HG03108 (cell line): ENCODE results near the gene ERFE.
"Not testable (repeated sequence)": the region's sequence is repeated elsewhere in the genome, so short reads cannot be mapped to it uniquely, and the experiment has no call there.

Experiments used
- ATAC-seq: cut with Tn5 transposase; IDR thresholded peaks from one replicate; pipeline ENCODE4 v1.9.1; 2021; ENCODE audit warnings: moderate library complexity; ENCODE audit not compliant: unreplicated experiment

ERFE gene

DNA sequence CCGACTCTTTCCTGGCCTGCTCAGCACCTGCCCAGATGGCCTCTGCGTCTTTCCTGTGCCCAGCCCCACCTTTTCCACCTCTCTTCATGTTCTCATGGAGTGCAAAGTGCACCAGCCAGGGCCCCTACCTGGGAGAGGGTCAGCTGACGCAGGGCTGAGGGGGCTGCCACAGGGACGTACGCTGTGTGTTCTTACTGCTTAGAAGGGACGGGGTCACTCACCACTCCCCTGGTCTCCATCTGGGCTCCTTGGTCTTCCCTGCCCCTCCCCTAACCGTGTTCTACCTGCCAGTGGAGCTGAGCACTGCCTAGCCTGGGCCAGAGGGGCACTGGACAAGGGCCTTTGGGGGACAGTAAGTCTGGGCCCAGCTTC is 8.6 kb downstream of the ERFE start:
- ATAC-seq = no peak

DNA sequence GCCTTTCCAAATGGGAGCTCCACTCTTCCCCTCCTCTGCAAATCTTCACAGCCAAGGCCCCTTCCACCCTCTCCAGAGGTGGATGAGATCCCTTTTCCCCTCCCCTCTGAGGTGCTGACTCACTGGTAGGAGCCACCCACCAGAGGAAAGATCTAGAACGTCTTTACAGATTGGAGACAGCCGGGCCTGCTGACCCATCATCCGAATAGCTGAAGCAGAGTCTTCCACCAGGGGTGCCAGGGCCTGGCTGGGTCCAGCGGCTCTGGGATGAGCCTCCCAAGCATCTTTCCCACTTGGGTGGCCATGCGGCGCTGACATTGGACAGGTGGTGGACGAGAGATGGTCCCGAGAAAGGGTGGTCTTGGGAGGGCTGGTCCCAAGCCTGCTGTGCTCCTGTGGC is 9.0 kb downstream of the ERFE start:
- ATAC-seq = no peak

DNA sequence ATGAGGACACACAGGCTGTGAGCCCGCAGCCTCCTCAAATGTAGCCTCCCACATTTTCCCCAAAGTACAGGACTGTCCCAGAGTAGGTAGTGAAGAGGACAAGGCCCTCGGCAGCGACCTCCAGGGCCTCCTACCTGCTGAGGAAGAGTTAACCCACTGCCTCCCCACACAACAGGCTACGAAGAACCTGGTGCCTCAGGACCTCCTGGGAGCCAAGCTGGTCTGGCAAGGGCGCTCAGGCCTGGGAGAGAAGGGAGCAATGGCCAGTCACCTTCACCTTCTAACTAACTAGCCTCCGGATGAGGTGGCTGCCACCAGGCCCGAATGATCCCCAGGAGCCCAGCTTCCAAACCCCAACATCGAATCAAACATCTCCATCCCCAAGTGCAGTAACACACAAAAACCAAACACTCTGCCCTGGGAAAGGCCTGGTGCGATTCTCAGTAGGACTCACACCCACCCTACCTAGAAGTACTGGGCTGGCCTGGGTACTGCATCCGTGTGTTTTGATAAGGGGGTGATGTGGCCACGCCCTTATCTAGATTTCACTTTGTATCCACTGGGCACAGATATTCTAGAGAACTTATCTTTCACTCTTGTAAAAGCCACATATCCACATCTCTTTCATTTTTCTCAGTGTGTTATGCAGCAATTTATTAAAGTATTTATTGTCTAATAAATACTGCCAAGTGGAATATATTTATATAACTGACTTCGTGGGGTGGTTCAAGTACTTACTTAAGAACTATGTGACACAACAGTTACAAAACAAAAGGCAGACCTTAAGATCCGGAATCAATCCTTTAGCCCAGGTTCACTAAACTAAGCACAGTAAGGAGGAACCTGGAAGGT is 9.7 kb downstream of the ERFE start:
- ATAC-seq = no peak

DNA sequence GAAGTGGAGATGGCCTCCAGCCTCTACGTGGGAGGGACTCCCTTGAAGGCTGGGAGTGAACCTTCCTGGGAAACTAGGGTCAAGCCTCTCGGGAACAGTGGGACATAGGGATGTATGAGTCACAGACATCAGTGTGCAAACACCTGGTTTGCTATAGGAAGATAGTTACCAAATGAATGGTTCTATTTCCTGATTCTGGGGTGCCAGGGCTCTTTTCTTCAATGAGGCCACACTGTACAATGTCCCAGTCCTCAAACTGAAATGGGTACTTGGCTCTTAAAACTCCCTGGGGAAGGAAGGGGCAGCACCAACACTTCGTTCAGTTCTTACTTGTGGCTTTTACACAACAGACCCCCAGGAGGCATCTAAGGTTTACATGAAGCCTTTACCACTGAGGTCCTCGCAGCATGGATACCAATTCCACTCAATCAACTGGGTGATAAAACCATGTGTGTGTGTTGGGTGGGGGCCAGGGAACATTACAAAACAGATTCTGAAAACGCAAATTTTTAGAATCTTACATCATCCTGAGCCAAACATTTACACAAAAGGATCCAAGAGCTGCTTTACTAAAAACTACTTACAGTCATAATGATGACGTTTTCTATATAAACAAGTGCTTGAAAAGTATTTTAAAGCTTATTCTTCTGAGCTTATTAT is 10.4 kb downstream of the ERFE start:
- ATAC-seq = no peak

DNA sequence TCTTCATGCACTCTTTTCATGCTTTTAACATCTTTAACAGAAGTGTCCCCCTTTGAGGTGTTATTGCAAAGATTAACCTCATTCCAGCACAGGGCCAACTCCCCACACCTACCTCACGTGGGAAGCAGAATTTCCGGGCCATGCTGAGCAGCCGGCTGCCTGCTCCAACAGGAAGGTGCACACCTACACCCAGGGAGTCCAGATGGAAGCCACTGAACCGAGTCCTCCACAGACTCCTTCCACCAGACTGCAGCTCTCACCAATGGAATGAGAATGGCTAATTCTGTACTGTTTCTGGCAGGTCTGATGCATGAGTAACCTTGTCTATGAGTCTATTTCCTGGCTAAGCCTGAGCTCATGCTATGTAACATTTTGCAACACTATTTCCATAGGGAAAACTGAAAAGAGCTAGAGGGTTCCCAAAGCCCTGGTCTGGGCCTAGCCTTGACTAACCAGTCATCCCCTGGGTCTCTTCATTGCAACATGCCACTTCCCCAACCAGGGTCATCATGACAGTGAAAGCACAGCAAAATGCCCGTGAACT is 11.0 kb downstream of the ERFE start:
- ATAC-seq = no peak

DNA sequence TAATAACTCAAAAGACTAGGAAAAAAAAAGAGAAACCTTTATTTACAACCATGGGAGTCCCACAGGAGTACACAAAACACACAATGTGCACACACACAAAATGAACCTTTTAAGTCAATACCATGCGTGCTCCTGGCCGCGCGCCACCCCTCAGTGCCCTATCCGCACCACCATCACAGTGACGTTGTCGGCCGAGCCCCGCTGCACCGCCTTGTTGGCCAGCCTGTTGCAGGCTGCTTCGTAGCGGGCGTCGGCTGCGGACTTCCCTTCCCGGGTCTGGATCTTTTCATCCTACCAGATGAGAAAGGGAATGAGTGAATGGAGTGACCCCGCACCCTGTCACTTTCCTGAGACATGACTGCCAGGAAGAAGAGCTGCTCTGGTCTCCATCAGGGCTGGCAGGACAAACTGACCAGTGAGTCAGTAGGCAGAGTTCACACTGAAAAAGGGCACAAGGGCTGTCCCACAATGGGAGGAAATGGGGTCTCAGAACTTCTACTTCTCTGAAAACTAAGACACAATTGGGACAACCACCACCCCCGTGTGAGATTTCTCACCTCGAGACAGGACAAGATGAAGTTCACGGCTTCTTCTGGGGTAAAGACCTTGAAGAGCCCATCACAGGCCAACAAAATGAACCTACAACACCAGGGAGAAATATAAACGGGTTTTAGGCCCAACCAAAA is 11.8 kb downstream of the ERFE start:
- ATAC-seq = no peak

DNA sequence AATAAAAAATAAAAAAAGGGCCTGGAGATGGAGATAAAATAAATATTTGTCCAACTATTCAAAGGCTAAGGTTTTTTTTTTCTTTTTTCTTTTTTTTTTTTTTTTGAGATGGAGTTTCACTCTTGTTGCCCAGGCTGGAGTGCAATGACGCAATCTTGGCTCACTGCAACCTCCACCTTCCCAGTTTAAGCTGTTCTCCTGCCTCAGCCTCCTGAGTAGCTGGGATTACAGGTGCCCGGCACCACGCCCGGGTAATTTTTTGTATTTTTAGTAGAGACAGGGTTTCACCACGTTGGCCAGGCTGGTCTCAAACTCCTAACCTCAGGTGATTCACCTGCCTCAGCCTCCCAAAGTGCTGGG is 12.3 kb downstream of the ERFE start:
- ATAC-seq = not testable (repeated sequence)

DNA sequence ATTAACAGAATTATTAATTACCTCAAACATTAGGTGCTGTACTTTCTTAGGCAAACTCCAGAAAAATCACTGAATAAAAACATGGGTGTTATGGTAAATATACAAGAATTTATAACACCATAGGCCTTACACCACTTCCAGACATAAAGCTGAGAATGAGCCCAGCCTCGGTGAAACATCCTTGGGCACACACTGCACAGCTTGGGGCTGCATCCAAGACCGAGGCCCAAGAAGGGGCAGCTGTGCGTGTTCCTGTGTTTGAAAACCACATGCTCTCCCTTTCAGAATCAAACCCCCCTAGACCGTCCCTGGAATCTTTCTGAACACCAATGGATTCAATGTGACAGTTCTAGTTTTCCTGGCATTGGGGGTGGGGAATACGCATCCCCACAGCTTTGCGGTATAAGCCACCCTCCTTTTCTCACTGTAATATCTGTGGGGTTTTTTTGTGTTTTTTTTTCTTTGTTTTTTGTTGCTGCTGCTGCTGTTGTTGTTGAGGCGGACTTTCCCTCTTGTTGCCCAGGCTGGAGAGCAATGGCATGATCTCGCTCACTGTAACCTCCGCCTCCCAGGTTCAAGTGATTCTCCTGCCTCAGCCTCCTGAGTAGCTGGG is 12.9 kb downstream of the ERFE start:
- no peak for ATAC-seq

DNA sequence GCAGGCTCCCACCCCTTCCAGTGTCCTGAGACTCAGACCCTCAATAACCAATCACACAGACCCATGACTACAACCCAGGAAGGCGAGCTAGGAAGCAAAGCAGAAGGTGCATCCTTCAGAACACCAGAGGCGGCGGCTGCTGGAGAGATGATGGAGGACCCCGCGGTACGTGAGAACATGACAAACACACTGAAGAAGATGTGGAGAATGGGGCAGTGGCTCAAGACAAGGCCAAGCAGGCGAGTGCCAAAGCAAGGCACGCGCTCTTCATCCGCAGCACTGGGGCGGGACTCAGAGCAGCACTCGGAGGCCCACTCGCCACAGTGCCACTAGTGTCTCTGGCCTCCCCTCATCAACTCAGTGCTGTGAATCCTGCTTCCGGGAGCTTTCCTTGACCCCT is 13.7 kb downstream of the ERFE start:
- ATAC-seq = no peak

DNA sequence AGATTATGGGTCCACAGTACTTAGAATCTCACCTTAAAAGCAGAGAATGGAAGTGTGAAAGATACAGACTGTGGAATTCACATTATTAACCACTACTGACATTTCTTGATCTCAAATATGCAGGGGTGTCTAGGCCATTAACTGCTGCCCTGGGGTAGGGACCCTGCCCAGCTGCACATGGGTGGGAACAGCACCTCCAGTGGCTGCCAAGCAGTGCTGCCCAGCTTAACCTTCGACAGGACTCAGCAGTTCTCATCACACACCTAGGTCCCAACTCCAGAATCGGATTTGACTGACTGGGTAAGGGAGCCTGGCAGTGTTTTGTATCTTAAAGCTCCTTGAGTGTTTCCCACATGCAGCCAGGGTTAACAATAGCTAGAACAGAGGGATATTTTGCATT is 14.9 kb downstream of the ERFE start:
- no peak for ATAC-seq

DNA sequence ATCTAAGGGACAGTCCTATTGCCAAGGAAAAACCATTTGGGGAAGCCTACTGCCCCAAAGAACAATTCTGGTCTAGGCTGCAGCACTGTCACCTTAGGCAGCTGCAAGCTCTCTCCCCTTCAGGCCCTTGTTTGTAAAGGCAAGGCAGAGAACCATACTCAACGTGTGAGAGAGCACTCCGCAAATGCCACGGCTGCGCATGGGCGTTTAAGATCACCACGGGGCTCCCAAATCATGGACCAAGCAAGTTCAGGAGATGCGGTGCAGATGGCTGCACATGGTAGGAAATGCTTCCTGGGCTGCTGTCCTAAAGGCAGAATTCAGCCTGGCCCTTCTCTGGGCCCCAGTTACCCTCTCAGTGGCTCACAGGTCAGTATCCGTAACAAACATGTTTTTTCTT is 15.5 kb downstream of the ERFE start:
- ATAC-seq = no peak

DNA sequence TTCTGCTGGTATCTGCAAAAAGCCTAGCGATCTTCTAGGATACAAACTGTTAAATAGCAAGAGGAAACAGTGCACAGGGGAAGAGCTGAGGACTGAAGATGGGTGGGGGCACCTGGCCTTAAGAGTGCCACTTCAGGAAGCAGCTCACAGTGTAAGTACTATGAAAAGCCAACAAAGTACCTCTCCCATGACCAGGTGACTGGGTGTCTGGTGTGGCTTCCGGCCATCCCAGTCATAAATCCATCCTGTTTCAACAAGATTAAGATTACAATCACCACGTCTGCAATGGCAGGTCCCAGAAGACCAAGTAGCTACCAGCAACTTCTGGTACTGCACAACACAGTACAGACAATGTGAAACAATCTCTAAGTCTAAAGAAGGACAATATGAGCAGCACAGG is 15.9 kb downstream of the ERFE start:
- ATAC-seq = no peak

DNA sequence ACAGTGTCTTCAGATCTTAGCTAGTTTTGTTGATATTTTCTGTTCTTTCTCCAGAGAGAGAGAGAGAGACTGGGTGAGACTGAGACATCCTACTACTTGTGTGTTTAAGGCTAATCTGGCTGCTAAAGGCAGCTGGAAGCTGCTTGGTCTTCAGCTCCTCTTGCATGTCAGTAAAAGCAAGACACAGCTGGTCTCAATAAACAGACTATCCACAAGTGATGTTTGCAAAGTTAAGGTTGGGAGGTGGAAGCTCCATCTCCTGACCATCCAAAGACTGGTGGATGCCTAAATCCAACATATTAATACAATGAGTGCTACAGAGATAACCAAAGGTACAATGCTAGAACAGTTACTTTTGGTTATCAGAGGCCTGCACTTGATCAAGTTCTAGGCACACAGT is 17.8 kb downstream of the ERFE start:
- no peak for ATAC-seq

DNA sequence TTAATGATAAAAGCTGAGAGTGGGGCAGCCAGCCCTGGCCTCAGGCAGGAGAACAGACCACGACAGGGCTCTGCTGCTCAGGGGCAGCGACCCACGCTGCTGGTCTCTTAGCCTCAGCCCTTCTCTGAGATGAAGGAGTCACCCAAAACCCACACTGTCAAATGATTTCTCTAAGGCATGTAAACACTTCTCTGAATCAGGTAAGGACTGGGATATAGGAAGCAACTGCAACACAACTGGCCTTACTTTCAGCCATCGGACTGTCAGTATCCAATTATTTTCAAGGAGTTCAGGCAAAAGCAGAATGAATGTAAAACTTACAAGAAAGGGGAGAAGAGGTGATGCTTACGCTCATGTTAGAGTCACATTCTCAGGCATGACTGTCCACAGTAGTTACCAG is 21.8 kb downstream of the ERFE start:
- ATAC-seq = no peak

DNA sequence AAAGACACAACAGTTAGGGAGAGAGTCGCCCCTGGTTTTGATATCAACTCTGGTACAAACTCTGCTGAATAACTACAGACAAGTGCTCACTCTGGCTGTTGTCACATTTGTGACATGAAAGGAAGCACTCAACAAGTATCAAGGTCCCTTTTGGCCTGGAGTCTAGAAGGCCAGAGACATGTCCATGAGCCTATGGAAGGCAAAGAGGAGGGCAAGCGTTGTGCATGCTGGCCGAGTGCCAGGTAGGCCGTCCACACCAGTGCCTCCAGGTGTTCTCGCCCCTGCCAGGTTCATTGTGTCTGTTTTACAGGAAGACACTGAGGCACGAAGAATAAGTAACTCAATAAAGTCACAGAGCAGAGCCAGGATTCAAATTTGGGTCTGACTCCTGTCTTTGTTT is 23.6 kb downstream of the ERFE start:
- no peak for ATAC-seq

DNA sequence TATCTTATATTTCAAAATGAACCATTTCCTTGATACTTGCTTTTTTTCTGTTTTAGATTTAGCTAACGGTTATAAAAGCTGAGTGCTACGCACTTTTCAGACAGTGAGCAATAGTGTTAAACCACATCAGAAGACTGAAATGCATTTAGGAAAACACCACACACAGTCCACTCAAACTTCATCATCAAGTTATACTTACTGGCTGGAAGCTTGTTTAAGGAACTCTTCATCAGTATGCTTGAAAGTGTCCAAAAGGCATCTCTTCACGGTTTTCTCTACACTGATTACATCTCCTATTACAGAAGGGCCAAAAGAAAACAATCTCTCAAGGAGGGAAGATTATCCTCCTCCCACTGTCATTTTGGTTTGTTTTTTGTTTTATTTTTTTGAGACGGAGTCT is 25.1 kb downstream of the ERFE start:
- ATAC-seq = no peak

DNA sequence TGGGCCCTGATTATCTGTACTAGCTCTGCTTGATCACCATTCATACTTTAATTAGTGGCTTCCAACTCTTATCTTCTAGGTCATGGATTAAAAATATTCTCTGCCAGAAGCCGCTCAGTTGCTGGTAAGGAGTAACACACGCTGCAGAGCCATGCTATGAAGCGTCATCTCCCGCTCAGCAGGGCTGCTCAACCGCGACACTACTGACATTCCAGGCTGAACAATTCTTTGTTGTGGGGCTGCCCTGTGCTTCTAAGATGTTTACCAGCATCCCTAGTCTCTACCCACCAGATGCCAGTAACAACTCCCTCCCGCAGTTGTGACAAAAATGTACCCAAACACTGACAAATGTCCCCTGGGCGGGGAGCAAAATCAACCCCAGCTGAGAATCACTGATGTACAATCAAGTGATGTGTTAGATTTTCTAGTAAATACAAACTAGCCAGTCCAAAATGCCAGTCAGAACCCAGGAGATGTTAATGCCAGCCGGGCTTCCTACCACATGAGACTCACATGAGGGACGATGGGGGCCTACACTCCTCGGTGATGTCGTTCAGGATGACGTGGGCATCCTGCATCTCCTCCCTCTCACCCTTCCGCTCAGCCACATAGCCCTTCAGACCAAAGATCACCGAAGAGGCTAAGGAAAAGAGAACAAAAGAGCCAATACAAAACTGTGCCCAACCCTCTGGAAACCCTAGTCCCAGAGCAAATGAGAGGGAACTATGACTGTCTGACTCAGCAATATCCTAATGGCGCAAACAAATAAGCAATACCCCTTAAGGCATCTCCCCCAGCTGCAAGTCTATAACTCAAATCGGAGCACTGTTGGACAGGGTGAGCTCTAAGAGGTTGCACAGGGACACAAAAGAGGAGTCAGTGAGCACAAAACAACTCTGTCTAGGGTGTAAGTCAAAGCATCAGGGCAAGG is 29.1 kb downstream of the ERFE start:
- ATAC-seq = no peak

DNA sequence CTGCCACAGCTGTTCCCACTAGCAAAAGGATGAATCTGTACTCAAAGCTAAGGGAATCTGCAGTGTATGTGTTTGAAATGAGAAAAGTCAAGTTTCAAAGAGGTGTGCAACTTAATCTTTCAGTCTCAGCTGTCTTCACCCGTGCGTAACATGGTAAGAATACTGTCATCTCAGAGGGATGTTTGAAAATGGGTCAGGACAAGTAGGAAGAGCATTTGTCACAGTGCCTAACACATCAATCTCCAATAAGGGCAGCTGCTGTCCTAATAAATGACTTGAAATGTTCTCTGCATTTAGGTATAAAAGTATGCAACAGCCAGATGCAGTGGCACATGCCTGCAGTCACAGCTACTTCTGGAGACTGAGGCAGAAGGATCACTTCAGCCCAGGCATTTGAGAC is 31.7 kb downstream of the ERFE start:
- ATAC-seq = no peak

DNA sequence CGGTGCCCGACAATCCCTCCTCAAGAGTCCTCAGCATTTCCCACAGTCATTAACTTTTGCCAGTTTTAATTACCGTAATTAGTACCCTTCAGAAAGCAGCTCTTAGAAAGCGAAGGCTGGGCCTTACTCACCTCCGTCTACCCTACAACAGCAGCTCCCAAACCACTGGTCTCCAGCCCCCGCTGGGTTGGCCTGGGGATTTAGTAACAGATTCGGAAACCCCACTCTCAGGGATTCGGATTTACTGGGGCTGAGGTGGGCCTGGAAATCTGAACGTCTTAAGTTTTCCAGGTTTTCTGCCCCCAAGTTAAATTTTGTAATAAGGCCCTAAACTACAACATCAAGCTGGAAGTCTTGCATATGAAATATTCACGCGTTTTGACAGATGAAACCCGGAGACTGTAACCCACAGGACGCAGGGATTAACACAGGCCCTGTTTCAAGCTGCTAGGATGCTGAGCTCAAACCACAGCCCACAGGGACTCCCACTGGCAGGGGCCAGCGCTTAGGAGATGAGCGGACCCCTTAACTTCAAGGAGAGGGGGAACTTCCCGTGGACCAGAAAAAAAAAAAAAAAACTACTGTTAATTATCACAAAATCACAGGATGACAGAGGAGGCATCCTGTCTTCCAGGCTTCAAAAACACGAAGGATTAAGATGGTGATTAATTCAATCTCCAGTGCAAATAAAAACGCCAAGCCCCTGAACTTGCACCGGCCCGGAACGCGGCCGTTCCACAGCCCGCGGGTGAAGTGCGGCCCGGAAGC is 43.7 kb downstream of the ERFE start:
- no peak for ATAC-seq
